Measurements from ENCODE around the gene ZNF48.

ZNF48 gene

GRCh38 chr16:30395155-30395991 lies at the start of gene ZNF48:
Gene ZNF48, plus strand, starts transcription at chr16:30395420. Its CDS starts 375 bp downstream, at chr16:30395795.
- DNase-seq = peak; percentile 64

- DNase-seq = no peak
Measured at GRCh38 chr16:30346286-30346685, 48.9 kb upstream of the ZNF48 start.

GRCh38 chr16:30348113-30348512 lies 47.1 kb upstream of the ZNF48 start:
- DNase-seq = no peak

GRCh38 chr16:30348929-30349328 lies 46.3 kb upstream of the ZNF48 start:
- no peak for DNase-seq

GRCh38 chr16:30349675-30350074 lies 45.5 kb upstream of the ZNF48 start:
- no peak for DNase-seq

GRCh38 chr16:30350134-30350871 lies 44.9 kb upstream of the ZNF48 start:
- no peak for DNase-seq

- no peak for DNase-seq
Measured at GRCh38 chr16:30351001-30351441, 44.2 kb upstream of the ZNF48 start.

GRCh38 chr16:30351586-30352419 lies 43.4 kb upstream of the ZNF48 start:
- no peak for DNase-seq

- DNase-seq = no peak
Measured at GRCh38 chr16:30352488-30353401, 42.5 kb upstream of the ZNF48 start.

- no peak for DNase-seq
Measured at GRCh38 chr16:30353438-30354129, 41.6 kb upstream of the ZNF48 start.

- no peak for DNase-seq
Measured at GRCh38 chr16:30354423-30355143, 40.6 kb upstream of the ZNF48 start.

GRCh38 chr16:30355144-30355953 lies 39.9 kb upstream of the ZNF48 start, which contains the start of gene CD2BP2:
Gene CD2BP2, minus strand, starts transcription at chr16:30355308. Its CDS starts 627 bp downstream, at chr16:30354681.
- DNase-seq = peak; percentile 86

GRCh38 chr16:30355954-30356308 lies 39.3 kb upstream of the ZNF48 start:
- DNase-seq = no peak

GRCh38 chr16:30356401-30357084 lies 38.7 kb upstream of the ZNF48 start:
- DNase-seq = no peak

- DNase-seq = no peak
Measured at GRCh38 chr16:30357085-30357714, 38.0 kb upstream of the ZNF48 start.

- no peak for DNase-seq
Measured at GRCh38 chr16:30357715-30358576, 37.3 kb upstream of the ZNF48 start.

GRCh38 chr16:30358577-30358936 lies 36.7 kb upstream of the ZNF48 start:
- no peak for DNase-seq
